Lower leg skin (tissue), 3 donors: ENCODE data around the gene TCTN1.

Experiments
- CTCF ChIP-seq, 3 donors: fragments of 450-650 bp; IDR thresholded peaks; one replicate each; pipeline ENCODE4 v1.5.1; 2016; ENCODE audit warnings: antibody characterized with exemption in 3 of 3, mild to moderate bottlenecking in 3 of 3, moderate library complexity in 2 of 3
- POLR2A ChIP-seq, 2 donors: fragments of 450-650 bp; IDR thresholded peaks; one replicate each; pipeline ENCODE4 v1.6.1; 2016 to 2017; ENCODE audit warnings: antibody characterized with exemption in 2 of 2, mild to moderate bottlenecking in 1 of 2, moderate library complexity in 1 of 2

GRCh38 chr12:110676171-110676570 lies 62.2 kb downstream of the TCTN1 start:
- TF ChIP-seq CTCF (IDR thresholded peaks at IDR 0.05) (no peak), POLR2A (IDR thresholded peaks at IDR 0.05) (no peak)
